Hepatocyte (in vitro differentiated cells): ENCODE data around the gene ANKRD11. TPM values are rescaled to one million over a fixed set of nuclear protein-coding genes. Genes with fewer than 3 reads are reported as not detected.

Source experiments
- DNase-seq: peaks from one replicate; pipeline ENCODE4 v3.0.0-alpha.2; 2016; ENCODE audit warnings: low spot score
- H2AFZ ChIP-seq: fragments of 200-600 bp; sonication (generic); 2 replicates; pipeline ENCODE4 v1.6.0; 2016; ENCODE audit warnings: antibody characterized with exemption, mild to moderate bottlenecking
- H3K27ac ChIP-seq: fragments of 200-600 bp; sonication (generic); 2 replicates; pipeline ENCODE4 v1.5.1; 2016; ENCODE audit warnings: mild to moderate bottlenecking
- H3K27me3 ChIP-seq: fragments of 200-600 bp; sonication (generic); 2 replicates; pipeline ENCODE4 v1.6.1; 2016
- H3K36me3 ChIP-seq: fragments of 200-600 bp; sonication (generic); replicated peaks from 2 replicates; pipeline ENCODE4 v1.5.1; 2016; ENCODE audit warnings: low read depth; ENCODE audit not compliant: insufficient read depth
- H3K4me1 ChIP-seq: fragments of 200-600 bp; sonication (generic); 2 replicates; pipeline ENCODE4 v1.5.1; 2016; ENCODE audit warnings: mild to moderate bottlenecking, moderate library complexity; ENCODE audit not compliant: insufficient read depth
- H3K4me2 ChIP-seq: fragments of 200-600 bp; sonication (generic); 2 replicates; pipeline ENCODE4 v1.6.0; 2016
- H3K4me3 ChIP-seq: fragments of 200-600 bp; sonication (generic); 2 replicates; pipeline ENCODE4 v1.5.1; 2016; ENCODE audit warnings: mild to moderate bottlenecking
- H3K79me2 ChIP-seq: fragments of 200-600 bp; sonication (generic); 2 replicates; pipeline ENCODE4 v1.6.0; 2017; ENCODE audit warnings: mild to moderate bottlenecking
- H3K9me2 ChIP-seq: fragments of 200-600 bp; sonication (generic); replicated peaks from 2 replicates; pipeline ENCODE4 v1.6.0; 2017; ENCODE audit warnings: mild to moderate bottlenecking; ENCODE audit not compliant: insufficient read depth
- H3K9me3 ChIP-seq: fragments of 200-600 bp; sonication (generic); 2 replicates; pipeline ENCODE4 v1.5.1; 2016; ENCODE audit warnings: low read depth, mild to moderate bottlenecking
- H4K20me1 ChIP-seq: fragments of 200-600 bp; sonication (generic); 2 replicates; pipeline ENCODE4 v1.6.0; 2016; ENCODE audit warnings: mild to moderate bottlenecking; ENCODE audit not compliant: insufficient read depth, poor library complexity, severe bottlenecking
- EZH2 ChIP-seq: fragments of 200-600 bp; sonication (generic); IDR thresholded peaks from 2 replicates; pipeline ENCODE4 v1.6.1; 2016; ENCODE audit warnings: antibody characterized with exemption, mild to moderate bottlenecking, borderline replicate concordance
- EZH2phosphoT487 ChIP-seq: fragments of 200-600 bp; sonication (generic); IDR thresholded peaks from one replicate; pipeline ENCODE4 v1.6.1; 2018; ENCODE audit warnings: antibody characterized with exemption, mild to moderate bottlenecking, low read depth, moderate library complexity; ENCODE audit not compliant: unreplicated experiment, severe bottlenecking
- WGBS: methylation state at CpG from one replicate; pipeline ENCODE4 v1.1.6; 2016; ENCODE audit warnings: low lambda C conversion rate; ENCODE audit errors: missing lambda C conversion rate; 5-methylcytosine and 5-hydroxymethylcytosine counted together
- polyA plus RNA-seq: library from polyadenylated mRNA; unstranded; fragments of >200 nt; fragmentation: Nextera tagmentation; extraction: Ambion mirVana; gene quantifications from 2 replicates; pipeline ENCODE4 v1.2.1, GENCODE V29; 2016
- total RNA-seq: library from RNA; depleted of rRNA; stranded (reverse); fragments of >200 nt; gene quantifications from 2 replicates; pipeline ENCODE4 v1.2.3, GENCODE V29; 2014
- TF ChIP-seq, protein P1 (sequence below): fragments of 200-600 bp; sonication (generic); IDR thresholded peaks from 2 replicates; pipeline ENCODE4 v1.5.1; 2016; ENCODE audit warnings: antibody characterized with exemption, mild to moderate bottlenecking; ENCODE audit not compliant: poor library complexity

Gene ANKRD11
- total and polyA plus RNA-seq, 2 experiments from 2014 or later, result 48.7 to 130 TPM

DNA sequence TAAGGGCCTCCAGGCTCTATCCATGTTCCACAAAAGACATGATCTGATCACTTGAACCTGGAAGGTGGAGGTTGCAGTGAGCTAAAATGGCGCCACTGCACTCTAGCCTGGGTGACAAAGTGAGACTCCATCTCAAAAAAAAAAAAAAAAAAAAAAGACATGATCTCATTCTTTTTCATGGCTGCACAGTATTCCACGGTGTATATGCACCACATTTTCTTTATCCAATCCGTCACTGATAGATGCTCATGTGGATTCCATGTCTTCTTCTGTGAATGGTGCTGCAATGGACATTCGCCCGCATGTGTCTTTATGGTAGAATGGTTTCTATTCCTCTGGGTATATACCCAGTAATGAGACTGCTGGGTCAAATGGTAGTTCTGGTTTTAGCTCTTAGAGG, 124.4 kb downstream of the ANKRD11 start:
- H4K20me1 ChIP-seq, result peaks cover 99% of the 10 kb centered on the region

DNA sequence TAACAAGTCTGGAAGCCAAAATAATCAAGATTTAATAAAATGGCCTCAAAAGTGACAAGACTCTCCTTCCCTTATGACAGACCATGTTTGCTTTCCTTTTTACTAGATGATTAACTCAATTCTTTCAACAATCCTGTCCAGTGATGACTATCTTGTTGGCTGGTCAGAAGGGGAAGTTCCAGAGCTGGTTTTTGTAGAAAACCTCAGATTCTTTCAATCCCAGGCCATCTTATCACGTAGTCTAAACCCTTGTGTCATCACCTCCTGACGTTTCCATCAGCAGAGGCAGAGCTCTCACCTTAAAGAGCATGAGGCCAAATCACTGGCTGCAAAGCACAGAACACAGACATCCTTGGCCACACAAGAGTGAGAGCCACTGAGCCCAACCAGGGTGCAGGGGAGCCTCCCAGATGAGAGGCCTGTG, 125.3 kb downstream of the ANKRD11 start:
- Histone ChIP-seq H3K79me2 (peaks cover 98% of the 10 kb centered on the region), H3K4me3 (no peak overlapping the region), H3K9me3 (no peaks in the 10 kb centered on the region), H2AFZ (no peak overlapping the region), H3K4me2 (no peak overlapping the region), H3K27me3 (no peaks in the 10 kb centered on the region), H3K36me3 (no peaks in the 10 kb centered on the region), H4K20me1 (peaks cover 99% of the 10 kb centered on the region), H3K9me2 (no peaks in the 10 kb centered on the region), H3K4me1 (peaks cover 58% of the 10 kb centered on the region), H3K27ac (peak overlapping the region; percentile 63)
- TF ChIP-seq EZH2phosphoT487, result no peak
- TF ChIP-seq, protein P1, sequence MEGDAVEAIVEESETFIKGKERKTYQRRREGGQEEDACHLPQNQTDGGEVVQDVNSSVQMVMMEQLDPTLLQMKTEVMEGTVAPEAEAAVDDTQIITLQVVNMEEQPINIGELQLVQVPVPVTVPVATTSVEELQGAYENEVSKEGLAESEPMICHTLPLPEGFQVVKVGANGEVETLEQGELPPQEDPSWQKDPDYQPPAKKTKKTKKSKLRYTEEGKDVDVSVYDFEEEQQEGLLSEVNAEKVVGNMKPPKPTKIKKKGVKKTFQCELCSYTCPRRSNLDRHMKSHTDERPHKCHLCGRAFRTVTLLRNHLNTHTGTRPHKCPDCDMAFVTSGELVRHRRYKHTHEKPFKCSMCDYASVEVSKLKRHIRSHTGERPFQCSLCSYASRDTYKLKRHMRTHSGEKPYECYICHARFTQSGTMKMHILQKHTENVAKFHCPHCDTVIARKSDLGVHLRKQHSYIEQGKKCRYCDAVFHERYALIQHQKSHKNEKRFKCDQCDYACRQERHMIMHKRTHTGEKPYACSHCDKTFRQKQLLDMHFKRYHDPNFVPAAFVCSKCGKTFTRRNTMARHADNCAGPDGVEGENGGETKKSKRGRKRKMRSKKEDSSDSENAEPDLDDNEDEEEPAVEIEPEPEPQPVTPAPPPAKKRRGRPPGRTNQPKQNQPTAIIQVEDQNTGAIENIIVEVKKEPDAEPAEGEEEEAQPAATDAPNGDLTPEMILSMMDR, result no peak
- no peak for TF ChIP-seq EZH2
- no peak for DNase-seq
- 47% methylated on average over 2 of the region's 2 CpGs for WGBS

More for the DNA sequence above, 124.4 kb downstream of the ANKRD11 start:
- DNase-seq, result no peak
- H3K9me2 ChIP-seq, result no peaks in the 10 kb centered on the region
- H3K27ac ChIP-seq, result no peak overlapping the region
- TF ChIP-seq, protein P1, result no peak
- TF ChIP-seq EZH2phosphoT487 (no peak), EZH2 (no peak)
- peaks cover 98% of the 10 kb centered on the region for H3K79me2 ChIP-seq
- H3K9me3 ChIP-seq, result no peaks in the 10 kb centered on the region
- no peaks in the 10 kb centered on the region for H3K27me3 ChIP-seq
- no peak overlapping the region for H3K4me3 ChIP-seq
- WGBS, result 98% methylated on average over 5 of the region's 5 CpGs
- no peak overlapping the region for H3K4me2 ChIP-seq
- H2AFZ ChIP-seq, result no peak overlapping the region
- H3K4me1 ChIP-seq, result peaks cover 50% of the 10 kb centered on the region
- H3K36me3 ChIP-seq, result no peaks in the 10 kb centered on the region

DNA sequence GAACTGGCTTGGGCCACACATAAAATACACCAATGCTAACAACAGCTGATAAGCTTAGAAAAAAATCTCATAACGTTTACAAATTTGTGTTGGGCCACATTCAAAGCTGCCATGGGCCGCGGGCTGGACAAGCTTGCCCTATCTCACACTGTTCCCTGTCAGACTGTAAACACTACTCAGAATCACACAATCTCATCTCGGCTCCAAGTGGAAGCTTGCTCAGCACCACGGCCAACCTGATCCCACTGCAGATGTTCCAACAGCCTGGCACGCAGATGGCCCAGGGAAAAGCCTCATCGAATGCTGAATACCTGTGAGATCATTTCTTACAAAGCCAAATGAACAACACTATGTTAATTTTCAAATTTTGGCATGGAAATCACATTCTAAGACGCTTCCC, 125.8 kb downstream of the ANKRD11 start:
- Histone ChIP-seq H3K4me3 (no peak overlapping the region), H3K36me3 (no peaks in the 10 kb centered on the region), H2AFZ (no peak overlapping the region), H3K79me2 (peaks cover 98% of the 10 kb centered on the region), H4K20me1 (peaks cover 99% of the 10 kb centered on the region), H3K4me2 (peak overlapping the region; percentile 43), H3K27me3 (no peaks in the 10 kb centered on the region), H3K27ac (peak overlapping the region; percentile 63), H3K4me1 (peaks cover 58% of the 10 kb centered on the region), H3K9me3 (no peaks in the 10 kb centered on the region), H3K9me2 (no peaks in the 10 kb centered on the region)
- 42% methylated on average over 8 of the region's 8 CpGs for WGBS
- TF ChIP-seq, protein P1, result no peak
- no peak for TF ChIP-seq EZH2phosphoT487
- TF ChIP-seq EZH2, result no peak
- DNase-seq, result no peak
